Lower leg skin (tissue), 3 donors: Measurements from ENCODE around the gene CNTF.

ENCODE experiments used
- CTCF ChIP-seq, 3 donors: fragments of 450-650 bp; IDR thresholded peaks; one replicate each; pipeline ENCODE4 v1.5.1; 2016; ENCODE audit warnings: antibody characterized with exemption in 3 of 3, mild to moderate bottlenecking in 3 of 3, moderate library complexity in 2 of 3
- POLR2A ChIP-seq, 2 donors: fragments of 450-650 bp; IDR thresholded peaks; one replicate each; pipeline ENCODE4 v1.6.1; 2016 to 2017; ENCODE audit warnings: antibody characterized with exemption in 2 of 2, mild to moderate bottlenecking in 1 of 2, moderate library complexity in 1 of 2

- no peak for TF ChIP-seq CTCF (IDR thresholded peaks at IDR 0.05)
- TF ChIP-seq POLR2A (IDR thresholded peaks at IDR 0.05) = no peak
Measured at GRCh38 chr11:58625086-58625485, 2.6 kb downstream of the CNTF start.
